Smooth muscle cell (in vitro differentiated cells): ENCODE data around the gene ELP5. TPM values are rescaled to one million over a fixed set of nuclear protein-coding genes. Genes with fewer than 3 reads are reported as not detected.

Experiments used
- DNase-seq: peaks from one replicate; lab custom pipeline; 2025; ENCODE audit not compliant: unreplicated experiment; lab: John Stamatoyannopoulos, UW
- H2AFZ ChIP-seq: fragments of 200-600 bp; sonication (generic); 2 replicates; pipeline ENCODE4 v1.6.0; 2016; ENCODE audit warnings: antibody characterized with exemption, low read depth, mild to moderate bottlenecking
- H3F3A ChIP-seq: fragments of 200-600 bp; sonication (generic); 2 replicates; pipeline ENCODE4 v1.6.0; 2017; ENCODE audit warnings: antibody characterized with exemption, low read depth
- H3K27ac ChIP-seq: fragments of 200-600 bp; sonication (generic); 2 replicates; pipeline ENCODE4 v1.5.1; 2016; ENCODE audit warnings: low read depth, mild to moderate bottlenecking
- H3K27me3 ChIP-seq: fragments of 200-600 bp; sonication (generic); 2 replicates; pipeline ENCODE4 v1.6.1; 2016; ENCODE audit warnings: low read depth, mild to moderate bottlenecking
- H3K36me3 ChIP-seq: fragments of 200-600 bp; sonication (generic); 2 replicates; pipeline ENCODE4 v1.5.1; 2016; ENCODE audit warnings: low read depth
- H3K4me1 ChIP-seq: fragments of 200-600 bp; sonication (generic); 2 replicates; pipeline ENCODE4 v1.5.1; 2016; ENCODE audit warnings: low read depth
- H3K4me2 ChIP-seq: fragments of 200-600 bp; sonication (generic); 2 replicates; pipeline ENCODE4 v1.6.0; 2016; ENCODE audit warnings: mild to moderate bottlenecking
- H3K4me3 ChIP-seq: fragments of 200-600 bp; sonication (generic); 2 replicates; pipeline ENCODE4 v1.5.1; 2016; ENCODE audit warnings: mild to moderate bottlenecking
- H3K79me2 ChIP-seq: fragments of 200-600 bp; sonication (generic); 2 replicates; pipeline ENCODE4 v1.6.0; 2016; ENCODE audit warnings: low read depth, mild to moderate bottlenecking
- H3K9ac ChIP-seq: fragments of 200-600 bp; sonication (generic); 2 replicates; pipeline ENCODE4 v1.6.0; 2016; ENCODE audit warnings: low read depth
- H3K9me3 ChIP-seq: fragments of 200-600 bp; sonication (generic); replicated peaks from 2 replicates; pipeline ENCODE4 v1.5.1; 2016; ENCODE audit warnings: low read depth
- H4K20me1 ChIP-seq: fragments of 200-600 bp; sonication (generic); 2 replicates; pipeline ENCODE4 v1.6.0; 2016; ENCODE audit warnings: low read depth
- CTCF ChIP-seq: fragments of 200-600 bp; sonication (generic); IDR thresholded peaks from 2 replicates; pipeline ENCODE4 v1.5.1; 2017; ENCODE audit warnings: borderline replicate concordance, mild to moderate bottlenecking, antibody characterized with exemption; ENCODE audit not compliant: insufficient read depth, poor library complexity, severe bottlenecking
- WGBS: methylation state at CpG from one replicate; pipeline ENCODE4 v1.1.7; 2016; ENCODE audit warnings: low lambda C conversion rate; 5-methylcytosine and 5-hydroxymethylcytosine counted together
- polyA plus RNA-seq: library from polyadenylated mRNA; unstranded; fragments of >200 nt; fragmentation: Nextera tagmentation; extraction: Ambion mirVana; gene quantifications from 2 replicates; pipeline ENCODE4 v1.2.1, GENCODE V29; 2016
- total RNA-seq: library from RNA; depleted of rRNA; stranded (reverse); fragments of >200 nt; gene quantifications from 2 replicates; pipeline ENCODE4 v1.2.3, GENCODE V29; 2014

ELP5 gene
- total and polyA plus RNA-seq, 2 experiments from 2014 or later = 18.7 to 42.4 TPM

- Histone ChIP-seq H3K9me3 (no peaks in the 10 kb centered on the region), H3K79me2 (peaks cover 21% of the 10 kb centered on the region), H2AFZ (no peak overlapping the region), H3K4me2 (peak overlapping the region; percentile 96), H3K27ac (peak overlapping the region; percentile 95), H3K9ac (peak overlapping the region; percentile 76), H4K20me1 (peaks cover 59% of the 10 kb centered on the region), H3K36me3 (no peaks in the 10 kb centered on the region), H3K4me3 (peak overlapping the region; percentile 72), H3K27me3 (no peaks in the 10 kb centered on the region), H3K4me1 (peaks cover 43% of the 10 kb centered on the region), H3F3A (peaks cover 28% of the 10 kb centered on the region)
- DNase-seq = no peak
- WGBS = 77% methylated on average over 6 of the region's 6 CpGs
- TF ChIP-seq CTCF = no peak
Observed at GRCh38 chr17:7218166-7218565, 33.8 kb upstream of the ELP5 start.

DNA sequence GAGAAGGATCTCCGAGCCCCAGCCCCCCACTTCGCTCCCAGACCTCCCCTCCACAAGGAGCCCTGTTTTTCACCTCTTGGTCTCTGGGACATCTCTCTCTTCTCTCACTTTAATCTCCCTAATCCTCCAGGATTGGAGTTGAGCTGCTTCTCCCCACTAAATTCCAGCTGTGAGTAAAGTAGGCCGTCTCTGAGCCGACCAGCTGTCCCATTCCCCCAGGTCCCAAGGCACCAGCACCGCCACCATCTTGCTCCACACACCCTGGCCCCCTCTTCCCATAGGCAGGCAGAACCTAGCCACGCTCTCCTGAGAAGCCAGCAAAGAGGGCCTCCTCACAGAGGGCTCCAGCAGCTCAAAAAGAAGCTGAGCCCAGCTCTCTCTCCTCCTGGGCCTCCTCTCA is 33.3 kb upstream of the ELP5 start:
- TF ChIP-seq CTCF = no peak
- 32% methylated on average over 6 of the region's 6 CpGs for WGBS
- Histone ChIP-seq H4K20me1 (peaks cover 59% of the 10 kb centered on the region), H3K4me3 (no peak overlapping the region), H3K4me1 (peaks cover 40% of the 10 kb centered on the region), H3K79me2 (peaks cover 15% of the 10 kb centered on the region), H3F3A (peaks cover 28% of the 10 kb centered on the region), H3K27ac (peak overlapping the region; percentile 95), H3K9ac (no peak overlapping the region), H3K36me3 (no peaks in the 10 kb centered on the region), H3K9me3 (no peaks in the 10 kb centered on the region), H3K4me2 (peak overlapping the region; percentile 96), H3K27me3 (no peaks in the 10 kb centered on the region), H2AFZ (no peak overlapping the region)
- DNase-seq = no peak

DNA sequence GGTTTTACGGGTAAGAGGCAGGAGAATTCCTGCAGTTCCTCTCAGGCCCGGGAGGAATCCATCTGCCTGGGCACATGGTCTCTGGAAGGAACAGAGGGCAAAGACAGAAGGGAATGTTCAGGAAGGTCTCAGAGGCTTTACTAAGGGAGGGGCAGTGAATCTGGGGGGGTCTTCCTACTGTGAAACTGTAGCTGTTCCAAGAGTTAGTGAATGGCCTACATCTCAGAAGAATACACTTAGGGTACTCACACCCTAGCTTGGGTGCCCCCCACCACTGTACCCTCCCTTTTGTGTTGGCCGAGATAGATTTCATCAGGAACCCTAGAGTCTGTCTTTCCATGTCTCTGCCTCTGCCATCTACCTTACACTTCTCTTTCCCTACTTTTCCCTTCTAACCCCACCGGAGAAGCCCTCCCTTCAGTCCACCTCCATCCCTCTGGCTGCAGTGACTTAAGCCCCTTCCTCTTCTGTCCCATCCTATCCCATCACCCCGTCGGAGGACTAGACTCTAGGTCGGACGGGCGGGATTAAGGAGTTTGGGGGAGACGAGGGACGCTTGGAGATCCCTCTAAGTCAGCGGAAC is 32.7 kb upstream of the ELP5 start:
- peak overlapping the region; percentile 21 for H3K9ac ChIP-seq
- no peak for TF ChIP-seq CTCF
- 25% methylated on average over 12 of the region's 12 CpGs for WGBS

More for the DNA sequence above, 32.7 kb upstream of the ELP5 start:
- H3K4me1 ChIP-seq = peaks cover 40% of the 10 kb centered on the region
- no peaks in the 10 kb centered on the region for H3K9me3 ChIP-seq
- peaks cover 55% of the 10 kb centered on the region for H4K20me1 ChIP-seq
- no peaks in the 10 kb centered on the region for H3K36me3 ChIP-seq
- peaks cover 11% of the 10 kb centered on the region for H3K79me2 ChIP-seq
- H3F3A ChIP-seq = peaks cover 28% of the 10 kb centered on the region
- DNase-seq = no peak
- H3K4me3 ChIP-seq = peak overlapping the region; percentile 82
- no peak overlapping the region for H2AFZ ChIP-seq
- H3K27me3 ChIP-seq = no peaks in the 10 kb centered on the region
- peak overlapping the region; percentile 96 for H3K4me2 ChIP-seq
- H3K27ac ChIP-seq = peak overlapping the region; percentile 95
